Neutrophil (primary cell): ENCODE data around the gene ANKAR.
"Not testable (repeated sequence)": the region's sequence is repeated elsewhere in the genome, so short reads cannot be mapped to it uniquely, and the experiment has no call there.

Source experiments
- H3K27ac ChIP-seq: fragments of 200-600 bp; sonication (generic); 2 replicates; pipeline ENCODE4 v1.5.1; 2016; ENCODE audit warnings: mild to moderate bottlenecking, moderate library complexity
- H3K27me3 ChIP-seq: fragments of 200-600 bp; sonication (generic); 2 replicates; pipeline ENCODE4 v1.6.0; 2016; ENCODE audit warnings: mild to moderate bottlenecking
- H3K36me3 ChIP-seq: fragments of 200-600 bp; sonication (generic); 2 replicates; pipeline ENCODE4 v1.5.1; 2017
- H3K4me1 ChIP-seq, 2 experiments: fragments of 200-600 bp in 1 of 2; sonication (generic) in 1 of 2; 1 replicate in 1 of 2; 2 replicates in 1 of 2; pipeline versions ENCODE4 v1.5.1 to v1.6.1; 2013 to 2016; ENCODE audit warnings: low read depth in 1 of 2, low read length in 1 of 2, mild to moderate bottlenecking in 1 of 2, moderate library complexity in 1 of 2; ENCODE audit not compliant: control insufficient read depth in 1 of 2, insufficient read depth in 1 of 2
- H3K4me3 ChIP-seq, 2 experiments: fragments of 200-600 bp in 1 of 2; sonication (generic) in 1 of 2; 1 replicate in 1 of 2; 2 replicates in 1 of 2; pipeline ENCODE4 v1.5.1; 2013 to 2016; ENCODE audit warnings: low read depth in 1 of 2, low read length in 1 of 2, mild to moderate bottlenecking in 1 of 2, moderate library complexity in 1 of 2
- H3K9me3 ChIP-seq: fragments of 200-600 bp; sonication (generic); 2 replicates; pipeline ENCODE4 v1.5.1; 2016
- CTCF ChIP-seq: fragments of 200-600 bp; sonication (generic); IDR thresholded peaks from 2 replicates; pipeline ENCODE4 v1.5.1; 2016; ENCODE audit warnings: antibody characterized with exemption

ANKAR gene

GRCh38 chr2:189700681-189701080 lies 26.2 kb downstream of the ANKAR start:
- H3K4me3 ChIP-seq, result no peak overlapping the region
- H3K27me3 ChIP-seq, result no peaks in the 10 kb centered on the region
- no peak overlapping the region for H3K27ac ChIP-seq
- no peaks in the 10 kb centered on the region for H3K36me3 ChIP-seq
- no peak for TF ChIP-seq CTCF
- peaks cover 9 to 13% of the 10 kb centered on the region in 2 experiments for H3K4me1 ChIP-seq
- no peaks in the 10 kb centered on the region for H3K9me3 ChIP-seq

- Histone ChIP-seq H3K27me3 (no peaks in the 10 kb centered on the region), H3K36me3 (no peaks in the 10 kb centered on the region), H3K4me3 (no peak overlapping the region), H3K4me1 (peaks cover 9 to 13% of the 10 kb centered on the region in 2 experiments), H3K27ac (no peak overlapping the region), H3K9me3 (no peaks in the 10 kb centered on the region)
- no peak for TF ChIP-seq CTCF
Measured at GRCh38 chr2:189702071-189702470, 27.6 kb downstream of the ANKAR start.

- no peak for TF ChIP-seq CTCF
- H3K27me3 ChIP-seq, result no peaks in the 10 kb centered on the region
- no peak overlapping the region for H3K4me3 ChIP-seq
- H3K27ac ChIP-seq, result no peak overlapping the region
- peaks cover 5% of the 10 kb centered on the region for H3K36me3 ChIP-seq
- H3K4me1 ChIP-seq, result no peaks in the 10 kb centered on the region
- H3K9me3 ChIP-seq, result no peaks in the 10 kb centered on the region
Measured at GRCh38 chr2:189709501-189710221, 35.2 kb downstream of the ANKAR start.

- not testable (repeated sequence) for H3K9me3 ChIP-seq, H3K36me3 ChIP-seq, H3K27me3 ChIP-seq, H3K4me3 ChIP-seq, H3K27ac ChIP-seq
- peaks cover 7 to 10% of the 10 kb centered on the region in 2 experiments for H3K4me1 ChIP-seq
Measured at GRCh38 chr2:189717593-189717992, 43.1 kb downstream of the ANKAR start.

- Histone ChIP-seq H3K27ac (no peak overlapping the region), H3K4me1 (peaks cover 7 to 10% of the 10 kb centered on the region in 2 experiments), H3K9me3 (no peaks in the 10 kb centered on the region), H3K4me3 (no peak overlapping the region), H3K27me3 (no peaks in the 10 kb centered on the region), H3K36me3 (no peaks in the 10 kb centered on the region)
- TF ChIP-seq CTCF, result no peak
Measured at GRCh38 chr2:189719571-189719970, 45.1 kb downstream of the ANKAR start.

GRCh38 chr2:189723192-189723591 lies 48.7 kb downstream of the ANKAR start:
- Histone ChIP-seq H3K36me3 (no peaks in the 10 kb centered on the region), H3K9me3 (no peaks in the 10 kb centered on the region), H3K27me3 (no peaks in the 10 kb centered on the region), H3K4me3 (no peak overlapping the region), H3K27ac (no peak overlapping the region), H3K4me1 (peaks cover 7 to 10% of the 10 kb centered on the region in 2 experiments)
- no peak for TF ChIP-seq CTCF
